ENCODE results near the gene MAP2K2. TPM values are rescaled to one million over a fixed set of nuclear protein-coding genes. Genes with fewer than 3 reads are reported as not detected.

MAP2K2 gene
- total and polyA plus RNA-seq, 4 donors, result 40.3 to 72.7 (median 54.1) TPM

- Histone ChIP-seq H3K27ac (ENCODE audit: low read depth in 1 of 2, low read length in 2 of 2) (no peak overlapping the region), H3K9ac (ENCODE audit: low read depth in 1 of 2, low read length in 2 of 2) (no peak overlapping the region), H3K9me3 (ENCODE audit: control insufficient read depth in 4 of 4, low read length in 3 of 4) (no peaks in the 10 kb centered on the region), H3K4me1 (ENCODE audit: control insufficient read depth in 4 of 4, insufficient read depth in 4 of 4, low read length in 3 of 4) (no peaks in the 10 kb centered on the region), H3K27me3 (ENCODE audit: control insufficient read depth in 4 of 4, insufficient read depth in 4 of 4, low read length in 3 of 4) (no peaks in the 10 kb centered on the region), H3K36me3 (ENCODE audit: control insufficient read depth in 4 of 4, insufficient read depth in 3 of 4, low read depth in 1 of 4, low read length in 3 of 4) (peaks cover 4 to 41% (median 11%) of the 10 kb centered on the region in 4 donors), H3K4me3 (ENCODE audit: low read depth in 1 of 3, low read length in 3 of 3) (no peak overlapping the region)
- WGBS, result 89% methylated on average over 12 of the region's 12 CpGs
- TF ChIP-seq REST (IDR thresholded peaks at IDR 0.05) (no peak), SP1 (IDR thresholded peaks at IDR 0.05) (no peak), HNF4G (IDR thresholded peaks at IDR 0.05) (no peak), GABPA (IDR thresholded peaks at IDR 0.05 in 1 of 2, conservative IDR thresholded peaks at IDR 0.05 in 1 of 2) (no peak), EGR1 (IDR thresholded peaks at IDR 0.05; ENCODE audit: low read depth in 2 of 2) (no peak), YY1 (IDR thresholded peaks at IDR 0.05) (no peak)
- DNase-seq (ENCODE audit: low spot score), result no peak
These were observed 28.5 kb downstream of the MAP2K2 start for GRCh38 chr19:4095488-4095844.

GRCh38 chr19:4094761-4095487 lies 29.0 kb downstream of the MAP2K2 start:
- DNase-seq (ENCODE audit: low spot score), result no peak
- Histone ChIP-seq H3K4me3 (ENCODE audit: low read depth in 1 of 3, low read length in 3 of 3) (no peak overlapping the region), H3K36me3 (ENCODE audit: control insufficient read depth in 4 of 4, insufficient read depth in 3 of 4, low read depth in 1 of 4, low read length in 3 of 4) (peaks cover 4 to 42% (median 13%) of the 10 kb centered on the region in 4 donors), H3K27ac (ENCODE audit: low read depth in 1 of 2, low read length in 2 of 2) (no peak overlapping the region), H3K9ac (ENCODE audit: low read depth in 1 of 2, low read length in 2 of 2) (no peak overlapping the region), H3K9me3 (ENCODE audit: control insufficient read depth in 4 of 4, low read length in 3 of 4) (no peaks in the 10 kb centered on the region), H3K4me1 (ENCODE audit: control insufficient read depth in 4 of 4, insufficient read depth in 4 of 4, low read length in 3 of 4) (no peaks in the 10 kb centered on the region), H3K27me3 (ENCODE audit: control insufficient read depth in 4 of 4, insufficient read depth in 4 of 4, low read length in 3 of 4) (no peaks in the 10 kb centered on the region)
- WGBS, result 93% methylated on average over 35 of the region's 35 CpGs
- TF ChIP-seq TAF1 (conservative IDR thresholded peaks at IDR 0.05), result no peak
- no peak for TF ChIP-seq GABPA (IDR thresholded peaks at IDR 0.05 in 1 of 2, conservative IDR thresholded peaks at IDR 0.05 in 1 of 2)
- no peak for TF ChIP-seq MAX (IDR thresholded peaks at IDR 0.05)
- TF ChIP-seq REST (IDR thresholded peaks at IDR 0.05), result no peak
- TF ChIP-seq YY1 (IDR thresholded peaks at IDR 0.05), result no peak
- no peak for TF ChIP-seq RAD21 (IDR thresholded peaks at IDR 0.05)
- TF ChIP-seq NR2F2 (IDR thresholded peaks at IDR 0.05), result no peak
- no peak for TF ChIP-seq HNF4G (IDR thresholded peaks at IDR 0.05)
- no peak for TF ChIP-seq SP1 (IDR thresholded peaks at IDR 0.05)
- TF ChIP-seq EGR1 (IDR thresholded peaks at IDR 0.05; ENCODE audit: low read depth in 2 of 2), result no peak
- no peak for TF ChIP-seq JUND (IDR thresholded peaks at IDR 0.05)

Data from liver (tissue), 9 donors.